AG09309 (cell line): ENCODE data around the gene PI4KA.
"Not testable (repeated sequence)": the region's sequence is repeated elsewhere in the genome, so short reads cannot be mapped to it uniquely, and the experiment has no call there.

Experiments used
- DNase-seq: peaks from one replicate; pipeline ENCODE4 v3.0.0-alpha.2; 2010; ENCODE audit warnings: low read depth
- H3K4me3 ChIP-seq: 2 replicates; pipeline ENCODE4 v1.5.1; 2011; ENCODE audit warnings: mild to moderate bottlenecking, low read depth, low read length, moderate library complexity; ENCODE audit not compliant: control insufficient read depth
- CTCF ChIP-seq: IDR thresholded peaks from 2 replicates; pipeline ENCODE4 v1.5.1; 2011; ENCODE audit warnings: mild to moderate bottlenecking, low read depth, low read length, inconsistent platforms; ENCODE audit not compliant: insufficient read depth, control insufficient read depth; ENCODE audit errors: missing control alignments

PI4KA gene

DNA sequence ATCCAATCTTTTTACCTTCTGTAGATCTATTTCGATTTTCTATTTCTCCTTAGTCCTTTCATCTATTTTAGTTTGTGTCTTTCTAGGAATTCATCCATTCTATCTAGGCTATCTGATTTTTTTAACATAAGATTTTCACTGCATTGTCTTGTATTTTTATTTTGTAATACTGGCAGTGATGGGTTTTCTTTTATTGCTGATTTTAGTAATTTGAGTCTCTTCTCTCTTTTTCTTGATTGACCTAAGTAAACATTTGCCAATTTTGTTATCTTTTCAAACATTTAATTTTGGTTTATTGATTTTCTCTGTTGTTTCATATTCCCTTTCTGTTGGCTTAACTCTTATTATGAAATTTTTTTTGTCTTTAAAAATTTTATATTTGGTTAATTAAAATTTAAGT, 192.1 kb downstream of the PI4KA start:
- DNase-seq = no peak
- no peak for TF ChIP-seq CTCF
- H3K4me3 ChIP-seq = no peak overlapping the region

DNA sequence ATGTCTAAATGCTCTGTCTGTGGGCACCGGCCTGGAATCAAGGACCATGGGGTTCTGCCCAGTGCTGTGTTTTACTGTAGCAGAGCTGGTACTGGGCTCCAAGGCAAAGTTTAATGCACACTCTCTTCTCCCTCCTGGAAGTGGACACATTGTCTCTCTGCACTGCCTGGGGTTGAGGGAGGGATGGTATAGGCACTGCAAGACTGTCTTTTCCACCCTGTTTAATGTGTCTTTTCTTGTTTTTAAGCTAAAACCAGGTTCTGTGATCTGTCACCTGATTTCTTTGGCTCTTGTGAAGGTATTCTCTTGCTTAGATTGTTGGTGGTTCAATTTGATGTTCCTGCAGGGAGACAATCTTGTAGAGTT, 194.0 kb downstream of the PI4KA start:
- no peak for TF ChIP-seq CTCF
- H3K4me3 ChIP-seq = no peak overlapping the region
- DNase-seq = no peak

DNA sequence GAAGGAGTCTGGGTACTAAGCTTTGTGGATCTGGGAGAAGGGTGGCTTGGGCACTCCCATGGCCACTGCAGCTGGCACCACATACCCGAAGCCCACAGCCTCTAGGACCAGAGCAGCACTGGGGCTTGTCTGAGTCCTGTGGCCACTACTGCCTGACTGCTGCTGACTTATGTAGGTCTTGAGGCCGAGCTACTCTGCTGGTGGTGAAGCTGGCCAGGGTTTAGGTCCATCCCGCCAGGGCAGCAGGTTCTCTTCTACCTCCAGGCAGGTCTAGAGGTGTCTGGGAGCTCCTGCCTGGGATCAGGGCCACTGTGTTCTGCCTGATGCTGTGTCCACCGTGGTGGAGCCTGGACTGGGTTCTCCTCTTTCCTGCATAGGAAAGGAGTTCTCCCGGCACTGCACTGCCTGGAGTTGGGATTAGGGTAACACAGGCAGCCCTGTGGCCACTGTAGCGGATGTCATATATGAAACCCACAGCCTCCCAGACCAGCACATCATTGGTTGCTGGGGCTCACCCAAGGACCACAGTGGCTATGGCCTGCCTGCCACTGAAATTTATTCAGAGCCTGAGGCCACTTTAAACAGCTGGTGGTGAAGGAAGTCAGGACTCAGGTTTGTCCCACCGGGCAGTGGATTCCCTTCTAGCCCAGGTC, 194.5 kb downstream of the PI4KA start:
- TF ChIP-seq CTCF = no peak
- no peak overlapping the region for H3K4me3 ChIP-seq
- no peak for DNase-seq

- TF ChIP-seq CTCF = no peak
- no peak overlapping the region for H3K4me3 ChIP-seq
These were observed 195.3 kb downstream of the PI4KA start for GRCh38 chr22:20663137-20663828.

DNA sequence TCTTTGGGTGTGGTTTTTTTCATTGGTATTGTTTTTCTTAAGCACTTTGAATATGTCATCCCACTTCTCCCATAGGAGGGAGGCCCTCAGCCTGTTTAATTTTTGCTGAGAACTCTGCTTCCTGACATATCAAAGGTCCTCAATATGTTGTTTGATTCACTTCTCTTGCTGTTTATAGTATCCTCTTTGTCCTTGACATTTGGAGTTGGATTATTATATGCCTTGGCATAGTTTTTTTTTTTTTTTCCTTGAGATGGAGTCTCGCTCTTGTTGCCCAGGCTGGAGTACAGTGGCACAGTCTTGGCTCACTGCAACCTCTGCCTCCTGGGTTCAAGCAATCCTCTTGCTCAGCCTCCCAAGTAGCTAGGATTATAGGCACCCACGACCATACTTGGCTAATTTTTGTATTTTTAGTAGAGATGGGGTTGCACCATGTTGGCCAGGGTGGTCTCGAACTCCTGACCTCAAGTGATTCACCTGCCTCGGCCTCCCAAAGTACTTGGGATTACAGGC, 196.0 kb downstream of the PI4KA start:
- DNase-seq, H3K4me3 ChIP-seq: not testable (repeated sequence)

More at GRCh38 chr22:20663137-20663828, 195.3 kb downstream of the PI4KA start:
- DNase-seq = no peak

DNA sequence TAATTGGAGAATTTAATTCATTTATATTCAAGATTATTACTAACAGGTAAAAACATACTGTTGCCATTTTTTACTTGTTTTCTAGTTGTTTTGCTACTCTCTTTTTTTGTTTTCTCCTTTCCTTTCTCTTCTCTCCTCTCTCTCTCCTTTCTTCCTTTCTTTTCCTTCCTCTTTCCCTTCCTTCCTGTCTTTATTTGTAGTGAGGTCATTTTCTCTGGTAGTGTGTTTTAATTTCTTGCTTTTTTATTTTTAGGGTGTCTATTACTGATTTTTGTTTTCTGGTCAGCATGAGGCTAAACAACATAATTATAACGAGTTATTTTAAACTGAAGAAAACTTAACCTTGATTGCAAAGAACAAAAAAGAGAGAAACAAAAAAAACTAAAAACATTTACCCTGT, 197.1 kb downstream of the PI4KA start:
- DNase-seq = no peak
- no peak for TF ChIP-seq CTCF
- no peak overlapping the region for H3K4me3 ChIP-seq

DNA sequence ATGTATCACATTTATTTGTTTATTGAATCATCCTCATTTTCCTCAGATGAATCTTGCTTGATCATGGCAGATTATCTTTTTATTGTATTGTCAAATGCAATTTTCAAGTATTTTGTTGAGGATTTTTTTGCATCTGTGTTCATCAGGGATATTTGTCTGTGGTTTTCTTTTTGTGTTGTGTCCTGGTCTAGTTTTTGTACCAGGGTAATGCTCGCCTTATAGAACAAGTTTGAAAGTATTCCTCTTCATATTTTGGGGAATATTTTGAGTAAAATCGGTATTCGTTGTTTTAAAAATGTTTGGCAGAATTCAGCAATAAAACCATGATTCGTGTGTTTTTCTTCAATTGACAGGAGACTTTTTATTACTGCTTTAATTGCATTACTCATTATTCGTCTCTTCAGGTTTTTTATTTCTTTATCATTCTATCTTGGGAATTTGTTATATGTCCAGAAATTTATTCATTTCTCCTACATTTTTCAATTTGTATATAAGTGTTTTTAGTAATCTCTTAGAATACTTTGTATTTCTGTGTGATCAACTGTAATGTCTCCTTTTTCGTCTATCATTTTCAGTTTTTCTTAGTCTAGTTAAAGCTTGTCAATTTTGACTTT, 198.1 kb downstream of the PI4KA start:
- DNase-seq = no peak
- H3K4me3 ChIP-seq = no peak overlapping the region
- no peak for TF ChIP-seq CTCF
